Stimulated activated naive CD4-positive, alpha-beta T cell (primary cell): Measurements from ENCODE around the gene PXYLP1.

Experiments
- DNase-seq, 6 experiments: peaks; one replicate each; lab custom pipeline; 2025; lab: John Stamatoyannopoulos, UW

PXYLP1 gene

DNA sequence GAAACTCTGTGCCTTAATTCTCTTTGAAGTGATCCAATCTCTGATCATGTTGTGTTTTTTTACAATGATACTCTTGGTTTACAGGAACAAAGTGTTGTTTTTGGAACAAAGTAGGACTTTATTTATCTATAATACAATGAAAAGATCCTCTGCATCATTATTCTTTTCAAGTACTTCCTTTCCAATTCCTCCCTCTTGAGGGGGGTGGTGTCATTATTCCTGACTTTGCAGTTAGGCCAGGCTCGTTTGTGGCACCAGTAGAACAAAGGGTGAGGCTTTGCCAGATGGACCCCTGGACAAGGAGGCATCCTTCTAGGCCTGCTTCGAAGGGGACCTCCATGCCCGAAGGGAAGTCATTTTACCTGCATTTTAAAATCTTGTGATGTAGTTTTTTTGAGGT, 95.0 kb downstream of the PXYLP1 start:
- DNase-seq: no peak

DNA sequence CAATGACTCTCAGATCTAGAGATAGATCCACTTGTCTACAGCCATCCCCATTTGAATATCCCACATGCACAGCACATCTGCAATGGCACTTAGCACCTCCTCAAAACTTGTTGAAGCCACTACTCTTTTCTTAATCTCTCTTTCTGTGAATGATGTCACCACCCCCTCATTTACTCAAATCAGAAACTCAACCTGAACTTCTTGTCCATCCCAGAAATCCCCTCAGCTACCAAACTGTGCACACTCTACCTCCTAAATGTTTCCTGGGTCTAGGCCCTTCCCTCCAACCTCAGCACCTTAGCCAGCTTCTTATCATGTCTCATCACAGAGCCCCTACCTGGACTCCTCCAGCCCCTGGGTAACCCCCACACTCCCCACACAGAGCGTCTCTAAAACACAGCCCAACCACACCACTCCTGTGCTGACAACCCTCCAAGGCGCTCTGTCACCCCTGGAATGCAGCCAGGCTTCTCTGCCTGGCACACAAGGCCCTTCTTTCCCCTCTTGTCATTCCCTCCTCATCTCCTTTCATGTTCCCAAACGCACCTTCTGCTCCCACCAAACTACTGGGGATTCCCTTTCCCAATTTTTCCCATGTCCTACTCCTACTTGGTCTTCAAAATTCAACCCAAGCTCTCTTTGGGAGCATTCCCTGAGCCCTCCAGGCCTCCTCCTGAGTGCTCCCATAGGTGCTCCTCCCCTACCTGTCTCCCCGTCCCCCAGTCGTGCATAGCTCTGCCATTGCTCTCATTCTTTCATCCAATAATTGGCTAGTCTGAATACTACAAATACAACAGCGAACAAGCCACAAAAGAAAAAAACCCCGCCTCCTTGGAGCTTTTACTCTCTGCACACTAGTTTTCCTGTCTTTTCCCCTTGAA, 96.9 kb downstream of the PXYLP1 start:
- no peak for DNase-seq

DNA sequence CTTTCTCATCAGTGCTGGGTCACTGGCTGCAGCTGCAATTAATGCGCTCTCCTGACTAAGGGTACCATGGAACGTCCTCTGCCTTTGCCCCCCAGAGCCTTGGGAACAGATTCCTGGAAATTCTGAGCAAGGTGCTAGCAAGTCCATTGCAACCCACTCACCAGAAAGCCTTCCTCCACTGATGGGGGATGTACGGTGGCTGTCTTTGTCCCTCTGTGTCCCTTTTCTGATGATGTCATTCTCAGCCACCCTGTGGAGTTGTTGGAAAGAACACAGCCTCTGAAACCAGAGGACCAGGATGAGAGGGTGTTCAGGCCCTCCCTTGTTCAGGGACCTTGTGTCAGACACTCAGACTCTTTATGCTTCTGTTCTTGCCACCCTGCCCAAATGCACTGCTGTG, 98.6 kb downstream of the PXYLP1 start:
- DNase-seq: no peak

DNA sequence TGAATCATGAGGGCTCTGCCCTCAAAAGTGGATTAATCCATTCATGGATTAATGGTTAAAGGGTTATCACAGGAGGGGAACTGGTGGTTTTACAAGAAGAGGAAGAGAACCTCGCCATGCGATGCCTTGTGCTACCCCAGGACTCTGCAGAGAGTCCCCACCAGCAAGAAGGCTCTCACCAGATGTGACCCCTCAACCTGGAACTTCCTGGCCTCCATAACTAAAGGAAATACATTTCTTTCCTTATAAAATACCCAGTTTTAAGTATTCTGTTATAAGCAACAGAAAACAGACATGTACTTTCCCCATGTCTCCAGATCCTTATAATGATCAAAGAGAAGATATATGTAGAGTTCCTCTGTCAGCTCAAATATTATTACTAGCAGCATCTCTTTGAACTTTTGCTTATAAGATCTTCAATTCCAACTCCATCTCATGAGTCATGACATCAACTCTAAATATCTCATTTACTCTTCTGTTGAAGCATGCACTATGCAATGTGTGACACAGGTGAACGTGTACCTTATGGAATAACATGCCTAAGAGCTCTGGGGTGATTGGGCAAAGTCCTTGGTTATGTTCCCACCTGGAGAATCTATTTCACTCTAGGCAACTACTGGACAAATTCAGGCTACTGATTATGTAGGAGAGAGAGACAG, 99.2 kb downstream of the PXYLP1 start:
- DNase-seq: no peak

DNA sequence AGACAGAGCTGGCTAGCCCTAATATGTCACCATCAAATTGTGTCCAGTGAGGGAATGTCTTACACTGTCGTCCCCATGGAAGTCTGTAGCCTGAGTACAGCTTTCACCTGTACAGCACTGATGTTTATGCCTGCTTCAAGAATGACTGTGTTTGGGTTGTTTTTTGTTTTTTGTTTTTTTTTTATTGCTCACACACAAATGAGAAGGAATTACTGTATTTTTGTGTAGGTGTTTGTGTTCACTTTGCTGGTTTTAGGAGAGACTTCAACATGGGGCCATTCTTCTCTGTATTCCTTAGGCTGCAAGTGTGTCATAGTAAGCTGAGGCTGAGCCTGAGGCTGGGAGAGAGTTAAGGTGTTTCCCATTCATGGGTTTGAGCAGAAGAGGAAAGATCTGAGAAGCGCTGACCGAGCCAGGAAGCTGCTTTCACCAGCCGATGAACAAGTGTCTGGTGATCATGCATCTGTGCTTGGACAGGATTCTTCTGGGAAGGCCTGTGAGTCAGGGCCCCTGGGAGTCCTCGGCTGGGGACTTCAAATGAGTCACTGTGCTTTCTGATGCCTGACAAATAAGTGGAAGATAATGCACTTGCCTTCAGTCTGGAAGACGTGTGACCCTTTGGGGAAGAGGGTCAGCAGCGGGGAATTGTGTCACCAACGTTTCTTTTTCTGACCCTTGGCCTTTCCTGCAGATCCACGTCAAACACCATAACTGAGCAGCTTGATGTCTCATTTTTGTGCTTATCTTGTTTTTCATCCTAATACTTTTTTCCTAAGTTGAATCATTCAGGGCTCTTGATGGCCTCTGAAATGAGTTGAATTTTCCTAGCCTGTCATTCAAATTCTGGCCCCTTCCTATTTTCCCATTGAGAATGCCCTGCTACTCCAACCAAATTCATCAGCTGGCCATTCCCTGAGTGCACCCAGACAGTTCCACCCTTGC, 100.0 kb downstream of the PXYLP1 start:
- DNase-seq: no peak

DNA sequence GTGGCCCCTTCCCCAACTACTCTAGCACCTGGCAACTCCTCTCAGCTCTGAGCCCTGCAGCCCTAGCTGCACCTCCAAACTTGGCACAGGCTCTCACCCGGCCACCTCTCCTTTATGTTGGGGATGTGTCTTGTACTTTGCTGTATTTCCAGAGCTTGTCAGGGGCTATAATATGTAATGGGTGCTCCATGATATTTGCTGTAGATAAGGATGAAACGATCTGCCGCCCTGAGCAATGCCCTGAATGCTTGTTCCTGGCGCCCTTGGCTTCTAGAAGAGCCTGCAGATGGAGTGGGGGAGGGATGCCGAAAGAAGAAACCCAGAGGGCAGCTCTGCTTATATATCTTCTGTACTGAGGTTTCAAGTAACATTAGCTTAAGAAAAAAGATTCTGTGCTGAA, 100.8 kb downstream of the PXYLP1 start:
- no peak for DNase-seq

DNA sequence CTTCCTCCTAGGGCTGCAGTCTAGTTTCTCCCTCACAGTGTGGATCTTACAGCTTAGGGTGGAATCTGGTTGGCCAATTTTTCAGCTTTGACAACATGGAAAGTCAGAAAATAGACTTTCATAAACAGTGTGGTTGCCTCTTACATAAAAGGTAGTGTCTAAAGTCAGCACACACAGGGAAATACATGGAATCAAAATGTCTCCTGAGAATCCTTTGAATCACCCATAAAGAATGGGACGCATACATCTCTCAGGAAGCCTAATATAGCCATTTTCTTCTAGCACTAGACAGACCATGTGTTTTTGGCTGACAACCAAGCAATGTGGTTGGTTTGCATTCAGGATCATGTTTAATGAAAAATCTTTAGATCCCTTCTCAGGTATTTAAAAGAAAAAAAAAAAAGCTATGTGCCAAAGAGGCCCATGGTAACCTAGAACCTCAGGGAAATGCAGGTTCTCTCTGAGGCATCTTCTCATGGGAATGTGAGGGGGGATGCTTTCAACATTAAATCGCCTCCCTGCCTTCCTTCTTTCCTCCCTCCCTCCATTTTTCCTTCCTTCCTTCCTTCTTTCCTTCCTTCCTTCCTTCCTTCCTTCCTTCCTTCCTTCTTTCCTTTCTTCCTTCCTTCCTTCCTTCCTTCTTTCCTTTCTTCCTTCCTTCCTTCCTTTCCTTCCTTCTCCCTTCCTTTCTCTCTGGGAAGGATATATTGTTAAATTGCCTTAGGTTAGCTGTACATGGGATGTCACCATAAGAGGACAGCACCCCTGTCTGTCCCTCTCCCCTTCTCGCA, 102.4 kb downstream of the PXYLP1 start:
- no peak for DNase-seq

DNA sequence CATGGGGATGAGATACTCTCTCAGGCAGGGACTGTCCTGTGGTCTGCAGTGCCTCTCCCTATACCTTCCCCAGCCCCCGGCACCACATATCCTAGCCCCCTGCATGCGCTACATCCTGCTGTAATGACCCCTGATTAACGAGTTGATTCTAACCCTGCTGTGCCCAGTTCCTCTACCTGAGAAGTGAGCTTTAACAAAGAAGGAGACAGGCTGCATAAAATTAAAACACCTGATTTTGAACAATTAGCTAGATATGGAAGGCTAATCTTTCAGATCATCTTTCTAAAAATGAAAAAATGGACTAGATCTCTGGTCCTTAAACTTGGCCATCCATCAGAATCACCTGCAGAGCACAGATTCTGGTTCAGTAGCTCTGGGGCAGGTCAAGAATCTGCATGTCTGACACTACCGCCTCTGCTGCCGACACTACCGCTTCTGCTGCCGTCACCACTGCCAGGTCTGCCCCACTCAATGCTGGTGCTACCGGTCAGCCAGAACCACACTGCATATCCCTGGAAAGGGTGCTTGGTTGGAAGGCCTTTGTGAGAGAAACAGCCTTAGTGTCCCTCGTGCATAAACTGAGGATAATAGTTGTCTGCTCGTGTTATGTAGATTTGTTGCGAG, 103.1 kb downstream of the PXYLP1 start:
- DNase-seq: no peak

DNA sequence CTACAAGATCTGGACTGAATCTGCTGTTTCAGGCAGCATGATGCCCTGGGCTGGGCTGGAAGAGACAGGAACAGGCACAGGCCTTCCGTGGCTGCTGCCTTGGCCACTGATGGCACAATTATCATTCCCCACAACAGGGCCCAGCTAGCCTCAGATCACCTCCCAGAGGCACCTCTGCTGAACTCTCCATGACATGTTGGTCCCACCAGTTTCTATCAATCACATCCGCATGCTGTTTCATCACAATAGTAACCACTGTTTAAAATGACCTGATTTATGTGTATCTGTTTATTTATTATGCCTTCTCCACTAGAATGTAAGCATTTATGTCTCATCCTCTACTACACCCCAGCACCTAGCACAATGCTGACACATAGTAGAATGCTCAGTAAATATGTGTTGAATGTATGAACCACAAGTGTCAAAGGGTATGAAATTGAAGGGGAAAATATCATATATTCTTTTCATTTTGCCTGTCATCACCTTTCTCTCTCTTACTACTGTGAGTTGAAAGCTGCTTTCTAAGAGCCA, 104.0 kb downstream of the PXYLP1 start:
- DNase-seq: no peak

DNA sequence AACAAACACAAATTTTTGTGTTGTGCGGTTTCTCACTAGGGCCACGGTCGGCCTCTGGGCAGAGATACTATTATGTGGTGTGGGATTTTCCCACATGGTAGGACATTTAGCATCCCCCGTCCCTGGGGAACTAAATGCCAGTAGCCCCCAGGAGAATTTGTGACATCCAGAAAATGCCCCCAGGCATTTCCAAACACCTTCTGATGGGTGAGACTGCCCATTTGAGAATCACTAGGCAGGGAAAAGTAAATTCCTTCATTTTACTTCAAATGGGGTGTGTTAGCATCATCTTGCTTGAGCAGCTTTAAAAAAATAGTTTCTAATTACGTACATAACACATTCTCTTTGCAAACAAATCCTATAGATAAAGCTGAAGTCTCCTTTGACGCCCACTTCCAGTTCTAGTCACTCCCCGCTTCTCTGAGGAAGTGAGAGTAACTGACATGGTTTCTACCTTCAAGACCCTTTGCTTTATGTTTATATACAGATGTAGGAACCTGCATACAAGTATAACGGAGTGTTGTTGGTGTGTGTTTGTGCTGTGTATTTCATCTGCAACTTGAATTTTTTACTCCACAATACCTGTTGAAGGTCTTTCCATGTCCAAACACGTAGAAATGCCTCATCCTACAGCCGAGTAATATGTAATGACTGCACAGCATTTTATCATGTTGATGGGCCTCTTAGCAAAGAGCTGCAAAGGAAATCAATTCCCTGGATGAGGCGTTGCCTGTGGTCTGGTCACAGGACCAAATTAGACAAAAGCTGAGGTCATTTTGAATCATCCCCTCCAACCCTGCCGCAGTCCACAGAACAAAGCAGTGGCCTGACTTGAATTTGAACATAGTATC, 105.3 kb downstream of the PXYLP1 start:
- DNase-seq: no peak

DNA sequence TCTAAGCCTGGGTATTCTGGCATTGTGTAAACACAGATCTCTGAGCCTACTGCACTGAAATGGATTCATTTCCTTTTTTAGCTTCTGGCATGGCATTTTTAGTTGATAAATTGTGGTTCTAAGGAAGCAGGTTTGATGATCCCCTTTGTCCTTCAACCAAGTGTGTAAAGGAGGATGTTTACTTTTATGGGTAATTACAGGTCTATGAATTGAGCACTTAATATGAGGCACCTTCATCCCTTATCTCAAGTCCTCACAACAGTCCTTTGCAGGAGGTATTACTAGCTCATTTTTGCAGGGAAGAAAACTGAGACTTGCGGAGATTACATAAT, 105.9 kb downstream of the PXYLP1 start:
- DNase-seq: no peak

DNA sequence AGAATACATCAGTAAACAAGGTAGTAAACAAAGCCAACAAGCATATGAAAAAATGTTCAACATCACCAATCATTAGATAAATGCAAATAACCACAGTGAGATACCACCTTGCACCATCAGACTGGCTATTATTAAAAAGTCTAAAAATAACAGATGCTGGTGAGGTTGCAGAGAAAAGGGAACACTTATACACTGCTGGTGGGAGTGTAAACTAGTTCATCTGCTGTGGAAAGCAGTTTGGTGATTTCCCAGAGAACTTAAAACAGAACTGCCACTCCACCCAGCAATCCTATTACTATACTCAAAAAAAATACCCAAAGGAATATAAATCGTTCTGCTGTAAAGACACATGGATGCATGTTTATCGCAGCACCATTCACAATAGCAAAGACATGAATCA, 106.4 kb downstream of the PXYLP1 start:
- DNase-seq: no peak

DNA sequence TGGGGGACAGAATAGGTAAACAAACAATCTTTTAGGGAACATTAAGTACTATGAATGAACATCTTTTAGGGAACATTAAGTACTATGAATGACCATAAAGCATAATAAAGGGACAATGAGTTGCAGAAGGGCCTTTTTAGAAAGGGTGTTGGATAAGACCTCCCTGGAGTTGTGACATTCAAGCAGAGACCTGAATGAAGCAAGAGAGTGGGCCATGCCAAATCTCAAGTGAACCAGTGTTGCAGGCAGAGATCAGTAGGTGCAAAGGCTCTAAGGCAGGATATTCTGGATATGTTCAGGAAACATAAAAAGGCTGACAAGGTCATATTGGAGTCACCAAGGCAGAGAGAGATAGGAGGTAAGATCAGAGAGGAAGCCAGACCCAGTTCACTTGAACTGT, 107.3 kb downstream of the PXYLP1 start:
- DNase-seq: no peak

DNA sequence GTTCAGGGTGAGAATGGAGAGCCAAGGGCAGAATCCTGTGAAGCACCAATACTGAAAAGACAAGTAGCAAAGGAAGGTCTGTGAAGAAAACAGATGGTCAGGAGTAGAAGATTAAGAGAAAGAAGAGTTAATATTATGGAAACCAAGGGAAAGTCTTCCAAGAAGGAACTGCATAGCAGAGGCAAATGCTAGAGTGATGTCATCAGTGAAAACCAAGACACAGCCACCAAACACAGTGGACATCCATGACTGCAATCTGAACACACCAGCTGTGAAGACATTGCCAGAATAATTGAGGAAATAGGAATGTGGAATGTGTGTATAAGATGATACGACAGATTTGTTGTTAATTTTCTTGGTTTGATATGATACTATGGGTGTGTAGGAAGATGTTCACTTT, 109.9 kb downstream of the PXYLP1 start:
- DNase-seq: no peak

DNA sequence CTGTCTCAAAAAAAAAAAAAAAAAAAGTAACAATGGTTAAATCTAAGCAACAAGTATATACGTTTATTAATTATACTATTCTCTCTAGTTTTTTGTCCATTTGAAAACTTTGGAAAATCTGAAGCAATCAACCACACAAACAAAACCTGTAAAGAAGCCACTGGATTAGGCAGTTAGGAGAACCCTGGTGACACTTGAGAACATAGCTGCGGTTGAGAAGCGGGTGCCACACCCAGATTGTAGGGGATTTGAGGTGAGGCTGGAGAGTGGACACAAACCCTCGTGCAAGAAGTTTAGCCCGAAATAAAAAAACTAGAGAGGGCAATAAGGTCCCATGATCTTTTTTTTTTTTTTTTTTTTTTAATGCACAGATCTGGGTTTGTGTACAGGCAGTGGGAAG, 110.8 kb downstream of the PXYLP1 start:
- DNase-seq: no peak

DNA sequence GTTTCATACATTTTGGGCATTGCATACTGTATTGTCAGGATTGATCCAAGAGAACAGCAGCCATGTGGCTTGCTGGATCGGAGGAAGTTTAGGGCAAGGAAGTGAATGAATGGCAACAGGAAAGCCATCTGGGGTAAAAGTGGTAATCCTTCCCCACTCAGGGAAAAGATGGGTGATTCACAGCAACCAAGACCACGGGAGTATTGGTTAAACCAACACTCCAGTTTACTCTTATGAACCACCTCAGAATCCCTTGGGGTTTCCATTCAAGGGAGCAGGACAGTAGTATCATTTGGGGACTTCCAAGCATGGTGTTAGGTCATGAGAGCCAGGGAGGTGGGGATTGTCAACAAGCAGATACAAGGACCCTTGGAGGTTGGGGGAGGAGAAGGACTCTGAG, 111.5 kb downstream of the PXYLP1 start:
- no peak for DNase-seq

DNA sequence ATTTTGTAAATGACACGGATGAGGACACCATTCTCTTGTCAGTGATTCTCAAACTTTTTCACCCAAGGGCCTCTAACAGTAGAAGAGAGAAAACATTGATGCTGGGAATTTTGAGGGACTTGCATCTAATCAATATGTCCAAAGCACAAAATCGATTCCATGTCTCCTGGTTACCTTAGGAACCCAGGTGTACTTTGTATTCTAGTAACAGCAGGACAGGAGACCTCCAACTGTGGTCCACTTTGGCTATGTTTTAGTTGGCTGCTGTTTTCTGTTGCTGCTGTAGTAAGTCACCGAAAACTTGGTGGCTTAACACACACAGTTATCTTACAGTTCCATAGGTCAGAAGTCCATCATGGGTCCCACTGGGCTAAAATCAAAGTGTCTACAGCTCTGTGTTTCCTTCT, 112.2 kb downstream of the PXYLP1 start:
- DNase-seq: no peak
